Spleen (tissue), 7 donors: Measurements from ENCODE around the gene POC5.

Experiments
- POLR2AphosphoS5 ChIP-seq, 3 donors: sonication (generic); formaldehyde crosslinking; IDR thresholded peaks; one replicate each; pipeline ENCODE4 v1.5.1; 2017; ENCODE audit warnings: antibody characterized with exemption in 3 of 3
- TF ChIP-seq, protein P1 (sequence below), 11 experiments: fragments of 200-600 bp in 7 of 11; fragments of 450-650 bp in 4 of 11; sonication (generic) in 4 of 11; IDR thresholded peaks in 8 of 11; conservative IDR thresholded peaks in 3 of 11; 1 replicate in 7 of 11; 2 replicates in 4 of 11; pipeline versions ENCODE4 v1.4.0 to v1.8.0; 2016 to 2021; ENCODE audit warnings: antibody characterized with exemption in 11 of 11, inconsistent platforms in 4 of 11, mild to moderate bottlenecking in 1 of 11
- donor health status: DM: no; HTN: no; CAD: no; lungs with moderate emphysema.
- donor health status: DM: no; HTN: no; CAD: no.
- donor health status: DM: no; HTN: no; CAD: no.

DNA sequence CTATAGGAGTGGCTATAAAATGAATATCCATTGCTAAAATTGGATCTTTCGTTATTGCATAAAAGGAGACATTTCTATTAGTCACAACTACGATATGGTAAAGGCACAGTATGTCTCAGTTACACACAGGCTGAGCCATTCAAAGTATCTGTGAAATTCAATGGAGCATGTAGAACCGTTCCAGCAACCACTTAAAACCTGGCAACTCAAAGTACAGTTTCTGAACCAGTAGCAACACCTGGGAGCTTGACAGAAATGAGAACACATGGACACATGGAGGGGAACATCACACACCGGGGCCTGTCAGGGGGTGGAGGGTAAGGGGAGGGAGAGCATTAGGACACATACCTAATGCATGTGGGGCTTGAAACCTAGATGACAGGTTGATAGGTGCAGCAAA is 15.4 kb downstream of the POC5 start:
- TF ChIP-seq, protein P1, sequence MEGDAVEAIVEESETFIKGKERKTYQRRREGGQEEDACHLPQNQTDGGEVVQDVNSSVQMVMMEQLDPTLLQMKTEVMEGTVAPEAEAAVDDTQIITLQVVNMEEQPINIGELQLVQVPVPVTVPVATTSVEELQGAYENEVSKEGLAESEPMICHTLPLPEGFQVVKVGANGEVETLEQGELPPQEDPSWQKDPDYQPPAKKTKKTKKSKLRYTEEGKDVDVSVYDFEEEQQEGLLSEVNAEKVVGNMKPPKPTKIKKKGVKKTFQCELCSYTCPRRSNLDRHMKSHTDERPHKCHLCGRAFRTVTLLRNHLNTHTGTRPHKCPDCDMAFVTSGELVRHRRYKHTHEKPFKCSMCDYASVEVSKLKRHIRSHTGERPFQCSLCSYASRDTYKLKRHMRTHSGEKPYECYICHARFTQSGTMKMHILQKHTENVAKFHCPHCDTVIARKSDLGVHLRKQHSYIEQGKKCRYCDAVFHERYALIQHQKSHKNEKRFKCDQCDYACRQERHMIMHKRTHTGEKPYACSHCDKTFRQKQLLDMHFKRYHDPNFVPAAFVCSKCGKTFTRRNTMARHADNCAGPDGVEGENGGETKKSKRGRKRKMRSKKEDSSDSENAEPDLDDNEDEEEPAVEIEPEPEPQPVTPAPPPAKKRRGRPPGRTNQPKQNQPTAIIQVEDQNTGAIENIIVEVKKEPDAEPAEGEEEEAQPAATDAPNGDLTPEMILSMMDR (IDR thresholded peaks at IDR 0.05 in 8 of 11, conservative IDR thresholded peaks at IDR 0.05 in 3 of 11), result no peak
- no peak for TF ChIP-seq POLR2AphosphoS5 (IDR thresholded peaks at IDR 0.05)
